Neural progenitor cell (in vitro differentiated cells): ENCODE results near the gene FOXJ3. TPM values are rescaled to one million over a fixed set of nuclear protein-coding genes. Genes with fewer than 3 reads are reported as not detected.

Experiments used
- DNase-seq: peaks from one replicate; pipeline ENCODE4 v3.0.0-alpha.2; 2016; ENCODE audit warnings: low spot score
- H2AFZ ChIP-seq: fragments of 200-600 bp; sonication (generic); replicated peaks from 2 replicates; pipeline ENCODE4 v1.6.1; 2016; ENCODE audit warnings: antibody characterized with exemption
- H3F3A ChIP-seq: fragments of 200-600 bp; sonication (generic); 2 replicates; pipeline ENCODE4 v1.6.1; 2016; ENCODE audit warnings: antibody characterized with exemption, low read depth
- H3K27ac ChIP-seq: fragments of 200-600 bp; sonication (generic); 2 replicates; pipeline ENCODE4 v1.5.1; 2016; ENCODE audit warnings: mild to moderate bottlenecking
- H3K27me3 ChIP-seq: fragments of 200-600 bp; sonication (generic); 2 replicates; pipeline ENCODE4 v1.6.1; 2016; ENCODE audit warnings: mild to moderate bottlenecking, moderate library complexity
- H3K36me3 ChIP-seq: fragments of 200-600 bp; sonication (generic); 2 replicates; pipeline ENCODE4 v1.5.1; 2016
- H3K4me1 ChIP-seq: fragments of 200-600 bp; sonication (generic); 2 replicates; pipeline ENCODE4 v1.6.1; 2016; ENCODE audit warnings: mixed run types
- H3K4me2 ChIP-seq: fragments of 200-600 bp; sonication (generic); 2 replicates; pipeline ENCODE4 v1.6.1; 2016
- H3K4me3 ChIP-seq: fragments of 200-600 bp; sonication (generic); 2 replicates; pipeline ENCODE4 v1.5.1; 2016
- H3K79me2 ChIP-seq: fragments of 200-600 bp; sonication (generic); 2 replicates; pipeline ENCODE4 v1.6.1; 2016; ENCODE audit warnings: low read depth
- H3K9ac ChIP-seq: fragments of 200-600 bp; sonication (generic); 2 replicates; pipeline ENCODE4 v1.6.1; 2016
- H3K9me3 ChIP-seq: fragments of 200-600 bp; sonication (generic); 2 replicates; pipeline ENCODE4 v1.5.1; 2016; ENCODE audit warnings: low read depth
- H4K20me1 ChIP-seq: fragments of 200-600 bp; sonication (generic); 2 replicates; pipeline ENCODE4 v1.6.1; 2016; ENCODE audit warnings: low read depth
- H3K27ac Mint-ChIP-seq: 3 replicates; pipeline ENCODE4 v1.8.0; 2021; ENCODE audit warnings: mixed read lengths
- H3K27me3 Mint-ChIP-seq: 2 replicates; pipeline ENCODE4 v1.8.0; 2022; ENCODE audit warnings: low read depth, mild to moderate bottlenecking, inconsistent platforms, moderate library complexity, mixed read lengths; ENCODE audit not compliant: insufficient read depth
- H3K36me3 Mint-ChIP-seq: 3 replicates; pipeline ENCODE4 v1.8.0; 2021; ENCODE audit warnings: mixed read lengths
- H3K4me1 Mint-ChIP-seq: 3 replicates; pipeline ENCODE4 v1.8.0; 2021; ENCODE audit warnings: mixed read lengths
- H3K4me3 Mint-ChIP-seq: 3 replicates; pipeline ENCODE4 v1.8.0; 2021; ENCODE audit warnings: mild to moderate bottlenecking, moderate library complexity, mixed read lengths
- H3K9me3 Mint-ChIP-seq: 3 replicates; pipeline ENCODE4 v1.8.0; 2020; ENCODE audit warnings: mixed read lengths
- CTCF ChIP-seq: fragments of 200-600 bp; sonication (generic); IDR thresholded peaks from 2 replicates; pipeline ENCODE4 v1.5.1; 2017; ENCODE audit warnings: antibody characterized with exemption, mild to moderate bottlenecking
- EZH2 ChIP-seq: fragments of 200-600 bp; sonication (generic); IDR thresholded peaks from 2 replicates; pipeline ENCODE4 v1.6.1; 2017; ENCODE audit warnings: antibody characterized with exemption, mild to moderate bottlenecking, moderate library complexity
- EZH2phosphoT487 ChIP-seq: fragments of 200-600 bp; sonication (generic); IDR thresholded peaks from 2 replicates; pipeline ENCODE4 v1.6.1; 2017; ENCODE audit warnings: antibody characterized with exemption
- total RNA-seq: library from RNA; depleted of rRNA; stranded (reverse); fragments of >200 nt; gene quantifications from 2 replicates; pipeline ENCODE4 v1.2.3, GENCODE V29; 2015; ENCODE audit warnings: low replicate concordance

The FOXJ3 gene
- total RNA-seq, 1 donor from 2014 or later, result 58.5 TPM

DNA sequence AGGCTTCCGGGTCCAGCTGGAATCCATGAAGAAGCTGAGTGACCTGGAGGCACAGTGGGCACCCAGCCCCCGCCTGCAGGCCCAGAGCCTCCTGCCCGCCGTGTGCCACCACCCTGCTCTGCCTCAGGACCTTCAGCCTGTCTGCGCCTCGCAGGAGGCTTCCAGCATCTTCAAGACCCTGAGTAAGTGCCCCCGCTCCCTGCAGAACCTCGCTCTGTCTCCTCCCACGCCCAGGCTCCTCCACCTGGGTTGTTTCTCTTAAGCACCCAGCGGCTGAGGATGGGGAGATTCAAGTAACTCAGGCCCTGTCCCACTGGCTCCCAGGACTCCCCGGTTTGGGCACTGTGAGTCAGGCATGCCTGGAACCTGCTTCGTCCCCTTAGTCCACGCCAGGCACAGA, 180.3 kb downstream of the FOXJ3 start:
- H3K9me3 ChIP-seq, result no peaks in the 10 kb centered on the region
- H3K4me1 ChIP-seq, result no peaks in the 10 kb centered on the region
- no peak for DNase-seq
- H3K36me3 Mint-ChIP-seq, result no peaks in the 10 kb centered on the region
- H3K79me2 ChIP-seq, result no peaks in the 10 kb centered on the region
- H3K27ac Mint-ChIP-seq, result no peak overlapping the region
- H3K27me3 Mint-ChIP-seq, result peaks cover 8% of the 10 kb centered on the region
- H3K9me3 Mint-ChIP-seq, result no peaks in the 10 kb centered on the region
- H3K4me3 ChIP-seq, result no peak overlapping the region
- no peak overlapping the region for H3K4me3 Mint-ChIP-seq
- H3K27me3 ChIP-seq, result no peaks in the 10 kb centered on the region
- no peaks in the 10 kb centered on the region for H3K36me3 ChIP-seq
- no peak overlapping the region for H2AFZ ChIP-seq
- H3K4me1 Mint-ChIP-seq, result no peaks in the 10 kb centered on the region
- H3K4me2 ChIP-seq, result no peak overlapping the region
- no peaks in the 10 kb centered on the region for H3F3A ChIP-seq
- H4K20me1 ChIP-seq, result no peaks in the 10 kb centered on the region
- H3K9ac ChIP-seq, result no peak overlapping the region
- no peak overlapping the region for H3K27ac ChIP-seq
- TF ChIP-seq CTCF, result no peak
- no peak for TF ChIP-seq EZH2
- TF ChIP-seq EZH2phosphoT487, result no peak

DNA sequence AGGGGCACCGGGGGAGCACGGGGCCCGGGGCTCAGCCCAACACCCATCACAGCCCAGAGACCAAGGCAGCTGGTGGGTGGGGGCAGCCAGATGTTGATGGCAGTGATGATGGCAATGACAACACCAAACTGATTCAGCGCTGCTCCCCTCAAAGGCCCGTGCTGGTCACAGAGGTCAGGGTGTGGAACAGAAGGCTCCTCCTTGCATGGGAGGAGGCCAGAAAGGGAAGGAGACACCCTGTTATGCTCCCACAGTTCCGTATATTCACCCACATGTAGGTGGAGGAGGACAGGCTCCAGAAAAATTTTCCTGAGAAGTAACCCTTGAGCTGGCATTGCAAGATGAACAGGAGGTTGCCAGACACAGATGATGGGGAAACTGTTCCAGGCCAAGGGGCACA, 181.4 kb downstream of the FOXJ3 start:
- no peak overlapping the region for H3K4me2 ChIP-seq
- Mint-ChIP-seq H3K27ac (no peak overlapping the region), H3K4me1 (no peaks in the 10 kb centered on the region), H3K36me3 (no peaks in the 10 kb centered on the region), H3K9me3 (no peaks in the 10 kb centered on the region), H3K27me3 (peaks cover 5% of the 10 kb centered on the region), H3K4me3 (peak overlapping the region; percentile 10)
- H3K27ac ChIP-seq, result no peak overlapping the region
- no peaks in the 10 kb centered on the region for H3K79me2 ChIP-seq
- no peaks in the 10 kb centered on the region for H3K9me3 ChIP-seq
- H3K4me3 ChIP-seq, result no peak overlapping the region
- no peak overlapping the region for H2AFZ ChIP-seq
- H3K27me3 ChIP-seq, result no peaks in the 10 kb centered on the region
- H4K20me1 ChIP-seq, result no peaks in the 10 kb centered on the region
- DNase-seq, result no peak
- H3K9ac ChIP-seq, result no peak overlapping the region
- no peak for TF ChIP-seq CTCF
- TF ChIP-seq EZH2, result no peak
- no peak for TF ChIP-seq EZH2phosphoT487
- no peaks in the 10 kb centered on the region for H3K4me1 ChIP-seq
- no peaks in the 10 kb centered on the region for H3F3A ChIP-seq
- no peaks in the 10 kb centered on the region for H3K36me3 ChIP-seq

- no peak for TF ChIP-seq EZH2phosphoT487
- TF ChIP-seq CTCF, result no peak
- no peak for TF ChIP-seq EZH2
Observed at GRCh38 chr1:42152907-42153600, 182.0 kb downstream of the FOXJ3 start, which contains the start of gene GUCA2B. GUCA2B (plus strand) TSS chr1:42153410; CDS start chr1:42153451, 41 bp downstream.

More at GRCh38 chr1:42152907-42153600, 182.0 kb downstream of the FOXJ3 start, which contains the start of gene GUCA2B:
- peaks cover 5% of the 10 kb centered on the region for H3K27me3 Mint-ChIP-seq
- no peaks in the 10 kb centered on the region for H3K4me1 ChIP-seq
- no peaks in the 10 kb centered on the region for H3K27me3 ChIP-seq
- peak within 1 kb of the TSS; percentile 15 for H3K4me3 Mint-ChIP-seq
- no peaks in the 10 kb centered on the region for H3K9me3 ChIP-seq
- no peak within 1 kb of the TSS for H3K4me2 ChIP-seq
- no peaks in the 10 kb centered on the region for H3F3A ChIP-seq
- no peaks in the 10 kb centered on the region for H3K4me1 Mint-ChIP-seq
- no peak within 1 kb of the TSS for H3K4me3 ChIP-seq
- H4K20me1 ChIP-seq, result no peaks in the 10 kb centered on the region
- no peak for DNase-seq
- no peak within 1 kb of the TSS for H3K27ac Mint-ChIP-seq
- H3K36me3 Mint-ChIP-seq, result no peaks in the 10 kb centered on the region
- no peaks in the 10 kb centered on the region for H3K36me3 ChIP-seq
- H3K9ac ChIP-seq, result no peak within 1 kb of the TSS
- H3K27ac ChIP-seq, result no peak within 1 kb of the TSS
- no peak within 1 kb of the TSS for H2AFZ ChIP-seq
- no peaks in the 10 kb centered on the region for H3K79me2 ChIP-seq
- H3K9me3 Mint-ChIP-seq, result no peaks in the 10 kb centered on the region
